Urothelium cell line (cell line): Measurements from ENCODE around the gene MISP3.

Experiments used
- DNase-seq: peaks from one replicate; pipeline ENCODE4 v3.0.0; 2011; ENCODE audit warnings: low spot score, mixed read lengths
- FAIRE-seq: peaks from 2 replicates; lab custom pipeline; 2011; peaks lifted over from hg19 to GRCh38; lab: Jason Lieb, UNC

Gene MISP3

DNA sequence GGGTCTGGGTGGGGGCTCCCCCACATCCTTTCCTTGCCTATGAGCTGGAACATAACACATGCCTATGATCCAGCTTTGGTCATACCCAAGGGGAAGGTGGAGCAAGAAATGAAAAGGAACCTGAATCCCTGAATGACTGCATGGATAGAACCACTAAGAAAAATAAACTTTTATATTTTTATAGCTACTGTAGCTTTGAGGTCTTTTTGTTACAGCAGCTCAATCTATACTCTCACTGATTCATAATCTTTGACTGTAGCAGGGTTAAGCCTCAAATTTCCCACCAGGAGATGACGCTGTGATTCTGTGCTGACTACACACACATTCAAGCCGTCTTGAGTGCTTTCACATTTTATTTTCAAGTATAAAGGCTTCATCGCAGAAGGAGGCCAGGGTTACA is 19.6 kb upstream of the MISP3 start:
- FAIRE-seq (no peak), DNase-seq (no peak)

DNA sequence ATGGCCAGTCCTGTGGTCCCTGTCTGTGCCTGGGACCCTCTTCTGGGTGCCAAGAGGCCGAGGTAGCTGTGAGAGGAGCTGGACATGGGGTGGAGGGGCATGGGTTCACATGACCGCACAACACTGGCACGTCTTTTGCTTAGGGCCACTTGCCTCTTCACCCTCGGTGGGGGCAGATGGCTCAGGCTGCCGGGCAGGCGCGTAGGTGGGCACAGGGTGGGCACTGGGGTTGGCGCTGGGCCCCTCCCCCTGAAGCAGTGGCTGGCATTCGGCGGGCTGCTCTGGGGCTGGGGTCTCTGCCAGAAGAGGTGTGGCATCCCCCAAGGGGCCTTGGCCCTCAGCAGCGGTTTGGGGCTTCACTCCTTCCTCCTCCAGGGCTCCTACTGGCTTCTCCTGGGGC is 19.1 kb upstream of the MISP3 start:
- FAIRE-seq (no peak), DNase-seq (no peak)

DNA sequence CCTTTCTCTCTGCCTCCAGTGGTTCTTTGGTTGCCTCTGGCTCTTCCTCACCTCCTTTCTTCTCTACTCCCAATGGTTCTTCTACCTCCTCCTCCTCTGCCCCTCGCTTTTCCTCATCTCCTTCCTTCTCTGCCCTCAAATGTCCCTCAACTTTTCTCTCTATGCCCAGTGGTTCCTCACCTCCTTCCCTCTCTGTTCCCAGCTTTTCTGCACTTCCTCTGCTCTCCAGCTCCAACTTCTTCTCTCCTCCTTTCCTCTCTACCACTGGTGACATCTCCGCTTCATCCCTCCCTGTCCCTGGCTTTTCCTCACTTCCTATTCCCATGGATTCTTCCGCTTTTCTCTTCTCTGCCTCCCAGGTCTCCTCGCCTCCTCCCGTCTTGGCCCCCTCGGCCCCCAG is 18.5 kb upstream of the MISP3 start:
- DNase-seq: no peak
- no peak for FAIRE-seq

DNA sequence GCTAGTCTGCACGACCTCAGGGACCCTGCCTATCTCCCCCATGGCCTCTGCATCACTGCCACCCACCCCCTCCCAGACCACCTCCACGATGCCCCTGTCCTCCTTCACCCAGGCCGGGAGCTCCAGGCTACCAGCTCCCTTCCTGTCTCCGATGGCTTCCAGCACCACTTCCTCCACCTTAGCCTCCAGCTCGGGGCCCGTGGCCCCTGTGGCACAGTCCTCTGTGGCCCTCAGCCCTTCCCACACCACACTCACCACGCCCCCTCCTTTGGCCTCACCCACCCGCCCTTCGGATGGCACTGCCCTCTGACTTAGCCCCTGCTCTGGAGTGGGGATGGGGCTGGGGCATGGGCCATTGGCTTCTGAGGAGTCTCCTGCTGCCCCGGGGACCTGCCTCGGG is 17.9 kb upstream of the MISP3 start:
- FAIRE-seq (no peak), DNase-seq (no peak)

DNA sequence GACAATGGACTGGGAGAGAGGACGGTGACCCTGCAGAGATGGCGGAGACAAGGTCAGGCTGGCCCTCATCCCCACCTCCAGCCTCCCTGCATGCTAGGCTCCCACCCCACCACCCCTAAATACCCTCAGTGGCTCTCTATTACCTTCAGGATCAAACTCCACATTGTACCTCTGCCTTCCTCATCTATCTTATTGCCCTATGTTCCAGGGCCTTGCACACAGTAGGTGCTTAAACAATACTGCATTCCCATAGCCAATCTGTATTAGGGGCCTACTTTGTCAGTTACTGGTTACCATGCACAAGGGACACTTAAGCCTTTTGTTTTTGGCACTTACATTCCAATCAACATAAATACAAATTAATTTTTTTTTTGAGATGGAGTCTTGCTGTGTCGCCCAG is 17.2 kb upstream of the MISP3 start:
- FAIRE-seq: no peak
- DNase-seq: no peak

DNA sequence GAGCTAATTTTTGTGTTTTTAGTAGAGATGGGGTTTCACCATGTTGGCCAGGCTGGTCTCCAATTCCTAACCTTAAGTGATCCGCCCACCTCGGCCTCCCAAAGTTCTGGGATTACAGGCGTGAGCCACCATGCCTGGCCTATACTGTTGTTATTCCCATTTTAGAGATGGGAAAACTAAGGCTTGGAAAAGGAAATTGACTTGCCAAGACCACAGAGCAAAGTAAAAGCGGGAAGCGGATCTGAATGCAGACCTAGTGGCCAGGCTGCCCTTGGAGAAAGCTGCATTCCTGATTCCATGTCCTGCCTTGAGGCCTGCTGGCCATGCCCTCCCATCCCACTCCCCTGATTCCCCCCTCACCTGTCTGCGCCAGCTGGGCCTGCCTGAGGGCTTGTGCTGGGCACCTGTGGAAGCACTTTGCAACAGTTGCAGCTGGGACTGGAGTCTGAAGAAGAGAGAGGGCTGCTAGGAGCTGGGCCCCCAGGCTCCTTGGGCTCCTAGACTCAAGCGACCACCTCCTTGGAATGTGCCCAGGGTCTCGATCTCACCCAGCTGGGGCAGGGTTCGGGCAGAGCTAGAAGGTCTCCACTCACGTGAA is 16.4 kb upstream of the MISP3 start:
- DNase-seq (no peak), FAIRE-seq (no peak)

DNA sequence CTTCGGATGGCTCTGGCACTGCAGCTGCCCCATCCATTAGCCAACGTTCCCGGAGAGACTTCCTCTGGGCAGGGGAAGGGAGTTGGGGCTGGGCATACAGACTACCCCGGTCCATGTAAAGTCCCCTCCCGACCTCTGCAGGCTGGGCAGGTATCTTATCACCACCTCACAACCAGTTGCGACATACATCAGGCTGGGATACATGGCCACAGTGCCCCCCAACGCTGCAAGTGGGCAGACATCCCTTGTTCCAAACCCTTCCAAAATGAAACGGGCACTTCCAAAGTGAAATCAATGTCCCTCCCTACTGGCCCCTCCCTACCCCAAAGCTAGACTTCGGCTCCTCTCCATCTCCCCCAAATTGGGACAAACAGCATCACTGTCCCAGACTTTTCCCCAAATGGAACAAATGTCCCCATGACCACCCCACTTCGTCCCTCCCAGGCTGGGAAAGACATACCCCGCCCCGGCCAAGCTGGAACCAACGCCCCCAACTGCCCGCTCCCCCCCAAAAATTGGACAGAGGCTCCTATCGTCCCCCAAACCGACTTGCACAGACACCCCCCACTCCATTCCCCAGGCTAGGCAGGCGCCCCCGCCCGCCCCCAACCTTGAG is 15.7 kb upstream of the MISP3 start:
- FAIRE-seq: no peak
- DNase-seq: no peak

DNA sequence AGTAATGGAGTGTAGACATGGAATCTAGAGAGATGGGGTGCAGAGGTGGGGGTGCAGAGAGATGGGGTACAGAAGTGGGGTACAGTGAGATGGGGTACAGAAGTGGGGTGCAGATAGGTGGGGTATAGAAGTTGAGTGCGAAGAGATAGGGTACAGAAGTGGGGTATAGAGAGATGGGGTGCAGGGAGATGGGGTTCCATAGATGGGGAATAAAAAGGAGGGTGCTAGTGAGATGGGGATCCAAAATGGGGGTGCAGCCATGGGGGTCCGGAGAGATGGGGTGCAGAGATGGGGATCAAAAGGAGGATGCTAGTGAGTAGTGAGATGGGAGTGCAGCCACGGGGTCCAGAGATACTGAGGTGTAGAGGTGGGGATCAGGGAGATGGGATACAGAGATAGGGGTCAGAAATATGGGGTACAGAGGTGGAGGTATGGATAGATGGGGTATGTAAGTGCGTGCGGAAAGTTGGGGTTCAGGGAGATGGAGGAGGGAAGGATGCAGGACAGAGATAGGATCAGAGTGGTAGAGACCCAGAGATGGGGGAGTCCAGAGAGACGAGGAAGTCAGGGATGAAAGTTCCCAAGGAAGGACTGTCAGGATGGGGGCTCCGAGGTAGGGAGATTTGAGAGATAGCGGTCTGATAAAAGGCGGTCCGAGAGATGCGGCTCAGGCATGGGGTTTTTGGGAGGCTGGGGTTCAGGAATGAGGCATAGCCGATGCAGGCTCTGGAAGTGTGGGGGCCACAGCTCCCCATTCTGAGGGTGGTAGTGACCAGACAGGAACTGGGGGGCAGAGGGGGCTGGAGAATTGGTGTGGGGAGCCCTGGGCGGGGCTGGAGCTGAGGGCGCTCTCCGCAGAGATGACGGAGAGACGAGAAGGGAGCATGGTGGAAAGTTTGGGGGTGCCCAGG is 14.1 kb upstream of the MISP3 start:
- no peak for DNase-seq
- no peak for FAIRE-seq

DNA sequence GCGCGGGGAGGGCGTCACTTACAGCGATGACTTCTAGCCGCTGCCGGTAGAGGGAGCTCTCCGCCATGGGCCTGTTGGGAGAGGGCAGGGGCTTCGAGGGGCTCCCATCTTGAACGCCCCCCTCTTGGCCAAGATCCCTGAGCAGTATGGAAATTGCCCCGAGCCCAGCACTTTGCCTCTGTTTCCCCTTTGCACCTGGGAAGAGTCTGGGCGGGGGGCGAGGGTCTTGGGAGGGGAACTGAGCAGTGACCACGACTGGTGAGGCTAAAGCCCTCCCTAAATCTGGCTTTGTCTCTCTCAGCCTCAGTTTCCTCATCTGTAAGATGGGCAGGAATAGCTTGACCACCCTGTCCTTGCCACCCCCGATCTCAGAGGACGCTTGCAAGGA is 13.5 kb upstream of the MISP3 start:
- no peak for DNase-seq
- FAIRE-seq: no peak

DNA sequence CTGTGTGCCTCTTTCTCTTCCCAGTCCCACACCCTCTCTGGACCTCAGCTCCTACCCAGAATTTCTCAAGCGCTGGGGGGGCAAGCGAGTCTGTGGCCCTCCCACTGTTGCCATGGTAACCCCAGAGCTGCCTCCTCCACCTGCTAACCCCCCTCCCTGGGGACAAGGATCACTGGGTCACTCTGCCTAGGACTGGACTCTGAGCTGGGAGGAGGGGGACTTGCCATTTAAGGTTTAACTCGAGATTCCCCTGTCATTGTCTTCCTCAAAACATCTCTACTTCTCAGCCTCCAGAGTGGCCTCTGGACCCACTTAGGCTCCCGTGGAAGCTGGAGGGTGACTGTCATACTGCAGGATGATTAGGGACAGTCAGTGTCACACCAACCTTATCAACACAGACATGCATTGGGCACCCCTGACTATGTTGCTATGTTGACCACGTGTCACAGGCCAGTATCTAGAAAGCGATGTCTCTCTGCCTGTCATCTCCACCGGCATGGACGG is 12.9 kb upstream of the MISP3 start:
- no peak for DNase-seq
- FAIRE-seq: no peak

DNA sequence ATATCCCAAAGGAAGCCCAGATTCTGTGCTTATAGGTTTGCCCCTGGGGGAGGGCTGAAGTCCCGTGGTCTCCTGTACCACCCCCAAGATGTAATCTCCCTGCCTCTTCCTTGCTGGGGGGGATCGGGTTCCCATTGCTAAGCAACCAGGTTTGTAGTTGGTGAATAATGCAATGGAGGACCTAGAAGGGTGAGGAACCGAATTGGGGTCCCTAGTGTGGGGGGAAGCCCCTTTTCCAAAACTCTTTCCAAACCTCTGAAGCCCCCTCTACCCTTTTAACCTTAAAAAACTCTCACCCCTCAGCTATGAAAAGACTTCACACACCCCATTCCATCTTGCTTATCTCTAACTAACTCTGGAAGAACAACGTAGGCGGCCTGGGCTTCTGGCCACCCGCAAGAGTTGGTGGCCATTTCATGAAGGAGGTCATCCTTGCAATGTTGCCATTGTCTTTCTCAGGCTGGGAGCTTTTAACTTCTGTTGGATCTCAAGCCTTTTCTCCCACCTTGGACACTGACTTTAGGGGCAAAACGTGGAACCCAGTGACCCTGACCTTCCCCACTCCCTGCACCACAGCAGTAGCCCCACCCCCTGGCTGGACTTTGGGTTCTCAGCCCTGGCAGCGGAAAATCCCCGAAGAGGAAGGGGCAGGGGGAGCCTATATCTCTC is 11.4 kb upstream of the MISP3 start:
- DNase-seq (no peak), FAIRE-seq (no peak)

DNA sequence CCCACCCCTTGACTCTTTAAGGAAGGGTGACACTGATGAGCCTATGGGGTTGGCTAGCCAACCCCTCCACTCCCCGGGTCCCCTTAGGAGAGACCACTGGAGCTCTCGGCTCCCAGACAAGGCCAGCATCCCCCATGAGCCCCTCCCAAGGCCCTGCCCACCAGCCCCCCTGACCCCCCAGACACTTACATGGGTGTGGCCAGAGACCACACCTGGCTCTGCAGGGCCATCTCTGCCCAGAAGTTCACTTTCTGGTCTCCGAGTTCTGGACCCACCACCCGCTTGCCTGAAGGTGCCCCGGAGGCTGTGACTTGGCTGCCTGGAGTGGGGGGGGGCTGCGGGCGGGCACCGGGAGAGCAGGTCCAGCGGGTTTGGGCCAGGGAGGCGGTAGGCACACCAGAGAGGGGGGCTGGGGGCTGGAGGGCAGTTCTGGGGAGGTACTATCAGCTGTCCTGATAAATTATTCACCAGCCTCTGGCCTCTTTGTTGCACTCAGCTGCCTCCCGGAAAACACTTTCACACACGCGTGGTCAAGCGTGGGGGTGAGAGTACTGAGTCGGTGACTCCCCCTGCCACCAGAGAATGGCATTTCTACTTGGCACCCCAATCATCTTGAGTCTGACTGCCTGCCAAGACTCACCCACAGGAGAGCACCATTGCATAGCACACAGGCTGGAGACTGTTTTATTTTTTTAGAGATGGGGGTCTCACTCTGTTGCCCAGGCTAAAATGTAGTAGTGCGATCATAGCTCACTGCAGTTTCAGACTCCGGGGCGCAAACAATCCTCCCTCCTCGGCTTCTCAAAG is 10.6 kb upstream of the MISP3 start, which contains the start of gene PALM3:
PALM3 (minus strand) TSS at position 326 of the 807 bp plus-strand sequence; CDS start at position 230, 96 bp downstream.
- no peak for DNase-seq
- no peak for FAIRE-seq

DNA sequence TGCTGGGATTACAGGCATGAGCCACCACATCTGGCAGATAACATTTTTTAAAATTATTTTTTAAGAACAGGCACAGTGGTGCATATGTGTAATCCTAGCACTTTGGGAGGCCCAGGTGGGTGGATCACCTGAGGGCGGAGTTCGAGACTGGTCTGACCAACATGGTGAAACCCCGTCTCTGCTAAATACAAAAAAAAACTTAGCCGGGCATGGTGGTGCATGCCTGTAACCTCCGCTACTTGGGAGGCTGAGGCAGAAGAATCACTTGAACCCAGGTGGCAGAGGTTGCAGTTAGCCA is 10.1 kb upstream of the MISP3 start:
- DNase-seq: no peak
- no peak for FAIRE-seq

DNA sequence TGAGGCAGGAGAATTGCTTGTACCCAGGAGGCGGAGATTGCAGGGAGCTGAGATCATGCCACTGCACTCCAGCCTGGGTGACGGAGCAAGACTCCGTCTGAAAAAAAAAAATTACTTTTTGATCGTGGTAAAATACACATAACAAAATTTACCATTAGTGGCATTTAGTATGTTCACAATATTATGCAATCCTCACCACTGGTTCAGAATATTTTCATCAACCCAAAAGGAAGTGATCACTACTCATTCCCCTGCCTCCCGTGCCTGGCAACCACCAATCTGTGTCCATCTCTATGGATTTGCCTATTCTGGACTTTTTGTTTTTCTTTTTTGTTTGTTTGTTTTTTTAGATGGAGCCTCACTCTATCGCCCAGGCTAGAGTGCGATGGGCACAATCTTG is 9.5 kb upstream of the MISP3 start:
- DNase-seq (no peak), FAIRE-seq (no peak)

DNA sequence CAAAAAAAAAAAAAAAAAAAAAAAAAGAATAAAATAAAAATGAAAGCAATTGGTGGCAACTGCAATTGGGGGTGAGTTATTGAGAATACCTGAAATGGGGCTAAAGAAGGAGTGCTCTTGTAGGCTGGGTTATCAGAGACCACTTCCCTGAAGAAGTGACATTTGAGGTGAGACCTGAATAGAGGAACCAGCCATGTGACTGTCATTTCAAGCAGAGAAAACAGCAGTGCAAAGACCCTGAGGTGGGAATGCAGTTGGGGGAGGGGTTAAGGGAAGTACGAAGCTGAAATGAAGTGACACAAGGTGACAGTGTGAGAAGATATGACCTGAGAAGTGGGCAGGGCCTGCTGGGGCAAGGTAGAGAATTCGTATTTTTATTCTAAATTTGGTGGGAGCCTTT is 6.5 kb upstream of the MISP3 start:
- FAIRE-seq (no peak), DNase-seq (no peak)

DNA sequence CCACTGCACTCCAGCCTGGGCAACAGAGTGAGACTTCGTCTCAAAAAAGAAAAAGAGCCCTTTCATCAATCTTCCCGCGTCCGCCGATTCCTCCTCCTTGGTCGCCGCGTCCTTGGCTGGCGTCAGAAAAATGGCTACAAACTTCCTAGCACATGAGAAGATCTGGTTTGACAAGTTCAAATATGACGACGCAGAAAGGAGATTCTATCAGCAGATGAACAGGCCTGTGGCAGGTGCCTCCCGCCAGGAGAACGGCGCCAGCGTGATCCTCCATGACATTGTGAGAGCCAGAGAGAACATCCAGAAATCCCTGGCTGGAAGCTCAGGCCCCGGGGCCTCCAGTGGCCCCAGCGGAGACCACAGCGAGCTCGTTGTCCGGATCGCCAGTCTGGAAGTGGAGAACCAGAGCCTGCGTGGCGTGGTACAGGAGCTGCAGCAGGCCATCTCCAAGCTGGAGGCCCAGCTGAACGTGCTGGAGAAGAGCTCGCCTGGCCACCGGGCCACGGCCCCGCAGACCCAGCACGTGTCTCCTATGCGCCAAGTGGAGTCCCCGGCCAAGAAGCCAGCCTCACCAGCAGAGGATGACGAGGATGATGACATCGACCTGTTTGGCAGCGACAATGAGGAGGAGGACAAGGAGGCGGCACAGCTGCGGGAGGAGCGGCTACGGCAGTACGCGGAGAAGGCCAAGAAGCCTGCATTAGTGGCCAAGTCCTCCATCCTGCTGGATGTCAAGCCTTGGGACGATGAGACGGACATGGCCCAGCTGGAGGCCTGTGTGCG is 2.1 kb upstream of the MISP3 start:
- DNase-seq: no peak
- FAIRE-seq: no peak

DNA sequence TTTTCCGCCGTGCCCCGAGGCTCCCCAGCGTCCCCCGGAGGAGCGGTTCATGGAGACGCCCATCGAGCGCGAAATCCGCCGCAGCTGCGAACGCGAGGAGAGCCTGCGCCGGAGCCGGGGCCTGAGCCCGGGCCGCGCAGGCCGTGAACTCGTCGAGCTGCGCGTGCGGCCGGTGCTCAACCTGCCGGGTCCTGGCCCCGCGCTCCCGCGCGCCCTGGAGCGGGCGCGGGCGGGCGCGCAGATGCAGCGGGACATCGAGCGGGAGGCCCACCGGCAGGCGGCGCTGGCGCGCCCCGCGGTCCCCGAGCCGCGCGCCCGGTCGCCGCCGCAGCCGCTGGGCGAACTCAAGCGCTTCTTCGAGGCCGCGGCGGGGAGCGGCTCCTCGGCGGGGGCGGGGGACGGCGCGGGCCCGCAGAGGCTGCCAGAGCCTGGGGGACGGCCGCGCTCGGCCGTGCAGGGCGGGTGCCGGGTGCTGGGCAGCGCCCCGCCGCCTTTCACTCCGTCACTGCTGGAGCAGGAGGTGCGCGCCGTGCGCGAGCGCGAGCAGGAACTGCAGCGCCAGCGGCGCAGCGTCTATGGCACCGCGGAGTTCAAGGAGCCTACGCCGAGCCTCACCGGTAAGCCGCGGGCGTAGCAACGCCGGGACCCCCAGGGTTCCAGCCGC is 807 bp downstream of the MISP3 start:
- FAIRE-seq (no peak), DNase-seq (peak; percentile 68)

DNA sequence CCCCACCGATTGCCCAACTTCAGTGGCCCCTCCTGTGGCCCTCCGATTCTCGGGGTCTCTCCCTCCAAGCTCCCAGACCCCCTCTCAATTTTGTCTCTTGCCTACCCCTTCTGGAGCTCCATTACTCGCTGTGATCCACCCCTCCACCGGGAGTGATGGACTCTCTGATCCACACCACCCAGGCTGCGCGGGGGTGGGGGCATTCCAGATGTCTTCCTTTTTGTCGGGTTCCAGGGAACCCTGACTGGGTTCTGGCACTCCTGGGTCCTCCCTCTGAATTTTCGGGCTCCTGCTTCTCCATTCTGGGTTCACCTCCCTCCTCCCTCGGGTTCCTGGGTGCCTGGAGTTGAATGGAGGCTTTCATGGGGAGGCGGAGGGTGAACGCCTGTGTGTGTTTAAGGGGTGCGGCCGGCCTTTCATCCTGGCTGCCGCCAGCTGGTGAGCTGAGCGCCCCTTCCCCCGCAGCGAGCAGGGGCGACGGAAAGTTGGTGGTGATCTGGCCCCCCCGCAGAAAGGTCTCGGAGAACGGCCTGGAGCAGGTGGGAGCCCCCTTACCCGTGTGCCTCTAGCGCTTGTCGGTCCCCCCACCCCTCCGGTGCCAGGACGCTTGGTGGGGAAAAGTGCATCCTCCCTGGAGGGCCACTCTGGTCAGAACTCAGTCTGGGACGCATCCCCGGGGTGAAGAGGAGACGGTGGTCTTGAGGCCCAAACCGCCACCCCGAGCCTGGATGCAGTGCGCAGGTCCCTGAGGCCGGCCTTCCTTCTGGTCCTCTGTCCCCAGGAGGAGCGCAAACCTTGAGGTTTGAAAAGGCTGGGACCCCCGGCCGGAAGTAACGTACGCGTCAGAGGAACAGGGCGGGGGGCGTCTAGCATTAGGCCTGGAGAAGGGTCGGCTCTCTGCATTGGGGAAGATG is 1.6 kb downstream of the MISP3 start:
- DNase-seq: no peak
- no peak for FAIRE-seq
